HG03095 (cell line): ENCODE results near the gene CGA.
"Not testable (repeated sequence)": the region's sequence is repeated elsewhere in the genome, so short reads cannot be mapped to it uniquely, and the experiment has no call there.

Experiments used
- ATAC-seq: cut with Tn5 transposase; IDR thresholded peaks from one replicate; pipeline ENCODE4 v1.9.1; 2021; ENCODE audit warnings: moderate library complexity; ENCODE audit not compliant: unreplicated experiment

CGA gene

GRCh38 chr6:87095087-87095509 is at the start of gene CGA:
Gene CGA, minus strand, starts transcription at chr6:87095106. Its CDS starts 6,906 bp downstream, at chr6:87088200.
- ATAC-seq: no peak

DNA sequence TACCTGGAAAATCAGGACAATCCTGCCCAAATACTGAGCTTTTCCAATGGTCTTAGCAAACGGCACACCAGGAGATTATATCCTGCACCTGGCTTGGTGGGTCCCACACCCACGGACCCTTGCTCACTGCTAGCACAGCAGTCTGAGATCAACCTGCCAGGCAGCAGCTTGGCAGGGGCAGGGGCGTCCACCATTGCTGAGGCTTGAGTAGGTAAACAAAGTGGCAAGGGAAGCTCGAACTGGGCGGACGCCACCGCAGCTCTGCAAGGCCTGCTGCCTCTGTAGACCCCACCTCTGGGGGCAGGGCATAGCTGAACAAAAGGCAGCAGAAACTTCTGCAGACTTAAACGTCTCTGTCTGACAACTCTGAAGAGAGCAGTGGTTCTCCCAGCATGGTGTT is 45.0 kb upstream of the CGA start:
- not testable (repeated sequence) for ATAC-seq

- ATAC-seq: no peak
These were observed 44.3 kb upstream of the CGA start for GRCh38 chr6:87139236-87139635.

- ATAC-seq: no peak
These were observed 42.1 kb upstream of the CGA start for GRCh38 chr6:87136963-87137362.

GRCh38 chr6:87127737-87128136 is 32.8 kb upstream of the CGA start:
- no peak for ATAC-seq

DNA sequence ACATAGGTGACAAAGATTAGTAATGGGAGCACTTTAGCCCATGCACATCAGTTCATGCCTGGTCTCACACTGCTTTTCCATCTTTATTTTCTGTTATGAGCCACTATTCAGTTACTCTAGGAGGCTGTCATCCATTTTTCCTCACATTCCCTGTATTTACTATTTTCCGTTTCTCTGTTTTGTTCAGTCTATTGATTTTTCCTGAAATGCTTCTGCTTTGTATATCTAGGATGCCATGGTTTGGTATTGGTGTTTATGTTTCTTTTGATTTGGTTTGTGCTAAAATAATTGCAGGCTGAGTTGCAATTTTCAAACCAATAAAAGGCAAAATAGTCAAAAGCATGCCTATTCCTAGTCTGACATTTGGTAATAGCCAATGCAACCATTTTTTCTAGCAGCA is 31.6 kb upstream of the CGA start:
- ATAC-seq: no peak

DNA sequence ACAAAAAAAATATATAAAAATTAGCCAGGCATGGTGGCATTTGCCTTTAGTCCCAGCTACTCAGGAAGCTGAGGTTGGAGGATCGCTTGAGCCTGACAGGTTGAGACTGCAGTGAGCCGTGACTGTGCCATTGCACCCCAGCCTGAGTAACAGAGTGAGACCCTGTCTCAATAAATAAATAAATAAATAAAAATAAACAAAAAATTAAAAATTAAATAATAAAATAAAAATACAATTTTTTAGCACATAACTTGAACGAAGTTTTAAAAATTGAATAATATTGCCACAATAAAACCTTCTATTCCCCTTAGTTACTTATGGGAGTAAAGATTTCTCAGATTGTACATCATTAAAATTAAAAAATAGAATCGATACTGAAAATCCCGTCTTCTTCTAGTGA is 29.2 kb upstream of the CGA start:
- ATAC-seq: no peak

GRCh38 chr6:87122477-87122876 is 27.6 kb upstream of the CGA start:
- no peak for ATAC-seq

DNA sequence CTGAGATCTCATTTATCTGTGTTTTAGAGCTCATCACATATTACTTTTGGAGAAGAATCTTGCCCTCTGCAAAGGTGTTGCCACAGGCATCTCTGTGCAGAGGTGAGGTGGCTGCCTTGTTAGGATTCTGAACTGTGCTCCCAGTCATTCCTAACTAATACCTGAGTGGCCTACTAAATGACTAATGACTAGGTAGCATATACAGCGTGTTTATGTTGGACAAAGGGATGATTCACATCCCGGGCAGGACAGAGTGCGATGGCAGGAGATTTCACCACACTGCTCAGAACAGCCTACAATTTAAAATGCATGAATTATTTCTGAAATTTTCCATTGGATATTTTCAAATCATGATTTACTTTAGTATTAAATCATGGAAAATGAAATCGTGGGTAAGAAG is 23.1 kb upstream of the CGA start:
- ATAC-seq: no peak

DNA sequence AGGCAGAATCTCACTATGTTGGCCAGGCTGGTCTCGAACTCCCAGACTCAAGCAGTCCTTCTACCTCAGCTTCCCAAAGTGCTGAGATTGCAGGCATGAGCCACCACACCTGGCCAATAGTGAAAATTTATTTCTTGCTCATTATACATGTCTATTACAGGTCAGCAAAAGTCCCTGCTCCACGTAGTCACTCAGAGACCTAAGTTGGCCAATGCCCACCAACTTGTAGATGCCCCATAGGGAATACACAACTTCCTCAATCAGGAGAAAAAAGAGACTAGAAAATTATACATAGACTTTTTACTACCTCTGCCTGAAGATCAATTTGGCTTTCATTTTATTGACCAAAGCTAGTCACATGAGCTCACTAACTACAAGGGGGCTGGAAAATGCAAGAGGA is 22.0 kb upstream of the CGA start:
- no peak for ATAC-seq

- peak; percentile 92 for ATAC-seq
These were observed 20.7 kb upstream of the CGA start for GRCh38 chr6:87115402-87116135.

DNA sequence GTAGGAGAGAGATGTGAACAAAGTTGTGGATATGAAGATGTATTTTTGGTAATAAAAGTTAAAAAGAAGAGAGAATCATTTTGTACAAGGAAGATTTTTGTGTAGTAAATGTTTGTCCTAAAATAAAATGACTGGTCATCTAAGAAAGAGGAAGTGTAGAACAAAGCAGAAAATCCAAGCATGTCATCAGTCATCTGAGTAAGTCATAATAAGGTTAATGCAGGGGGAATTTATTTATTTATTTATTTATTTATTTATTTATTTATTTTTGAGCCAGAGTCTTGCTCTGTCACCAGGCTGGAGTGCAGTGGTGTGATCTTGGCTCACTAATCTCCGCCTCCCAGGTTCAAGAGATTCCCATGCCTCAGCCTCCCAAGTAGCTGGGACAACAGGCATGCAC is 15.7 kb upstream of the CGA start:
- no peak for ATAC-seq

DNA sequence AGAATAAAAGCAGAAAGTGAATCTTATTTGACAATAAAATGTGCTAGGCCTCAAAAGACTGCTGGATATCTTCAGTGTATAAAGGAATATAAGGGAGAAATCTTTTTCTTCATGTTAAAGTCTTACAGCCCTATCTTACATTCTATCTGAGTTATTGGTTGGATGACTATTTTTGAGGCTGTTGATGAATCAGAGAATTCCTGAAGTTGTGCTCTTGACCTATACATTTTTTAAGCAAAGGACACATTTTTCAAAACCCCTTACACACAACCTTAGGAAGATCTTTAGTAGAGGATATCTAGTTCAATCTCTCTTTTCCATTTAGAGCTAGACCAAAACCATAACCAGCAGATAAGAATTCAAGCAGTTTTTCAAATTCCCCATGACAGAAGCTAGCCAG is 10.9 kb upstream of the CGA start:
- no peak for ATAC-seq

DNA sequence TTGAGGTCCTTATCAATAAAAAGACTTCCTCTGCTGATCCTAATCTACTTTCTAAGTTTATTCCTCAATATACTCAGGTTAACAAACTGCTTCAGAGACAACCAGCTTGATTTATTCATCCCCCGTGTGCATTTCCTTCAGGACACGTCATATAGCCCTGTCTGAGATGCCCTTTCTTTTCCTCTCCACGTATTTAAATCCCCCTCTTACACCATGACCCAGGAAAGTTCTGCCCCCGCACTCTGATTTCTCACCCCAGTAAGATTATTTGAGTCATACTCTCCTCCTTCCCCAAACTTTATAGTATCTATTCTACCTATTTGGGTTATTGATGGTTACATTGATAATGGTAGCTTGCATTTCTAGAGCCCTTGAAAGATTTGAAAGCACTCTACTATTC is 9.8 kb upstream of the CGA start:
- no peak for ATAC-seq

GRCh38 chr6:87103977-87104601 is 9.2 kb upstream of the CGA start:
- no peak for ATAC-seq

DNA sequence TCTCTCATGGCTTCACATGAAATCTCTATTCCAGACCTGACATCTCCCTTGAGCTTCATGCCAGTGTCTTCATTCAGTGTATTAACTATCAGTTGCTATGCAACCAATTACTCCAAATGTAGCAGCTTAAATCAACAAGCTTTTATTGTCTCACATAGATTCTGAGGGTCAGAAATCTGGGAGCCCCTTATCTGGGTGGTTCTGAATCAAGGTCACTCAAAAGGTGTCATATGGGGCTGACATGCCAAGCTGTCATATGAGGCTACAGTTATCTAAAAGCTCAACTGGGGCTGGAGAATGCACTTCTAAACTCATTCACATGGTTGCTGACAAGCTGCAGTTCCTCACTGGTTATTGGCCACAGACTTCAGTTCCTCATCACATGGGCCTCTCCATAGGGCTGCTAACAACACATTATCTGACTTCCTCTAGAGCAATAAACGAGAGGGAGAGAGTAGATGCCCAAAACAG is 7.3 kb upstream of the CGA start:
- no peak for ATAC-seq

DNA sequence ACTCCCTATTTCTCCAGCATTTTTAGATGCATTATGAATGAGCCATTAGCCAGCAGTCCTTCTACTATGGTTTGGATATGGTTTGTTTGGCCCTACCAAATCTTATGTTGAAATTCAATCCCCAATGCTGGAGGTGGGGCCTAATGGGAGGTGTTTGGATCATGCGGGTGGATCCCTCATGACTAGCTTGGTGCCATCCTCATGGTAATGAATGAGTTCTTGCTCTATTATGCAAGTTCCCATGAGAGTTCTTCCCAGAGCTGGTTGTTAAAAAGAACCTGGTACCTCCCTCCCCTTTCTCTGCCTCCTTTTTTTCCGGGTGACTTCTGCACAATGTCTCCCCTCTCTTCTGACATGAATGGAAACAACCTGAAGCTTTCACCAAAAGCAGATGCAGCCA is 6.2 kb upstream of the CGA start:
- ATAC-seq: no peak

- no peak for ATAC-seq
These were observed 5.3 kb upstream of the CGA start for GRCh38 chr6:87100216-87100615.

GRCh38 chr6:87099472-87099871 is 4.6 kb upstream of the CGA start:
- peak; percentile 76 for ATAC-seq

DNA sequence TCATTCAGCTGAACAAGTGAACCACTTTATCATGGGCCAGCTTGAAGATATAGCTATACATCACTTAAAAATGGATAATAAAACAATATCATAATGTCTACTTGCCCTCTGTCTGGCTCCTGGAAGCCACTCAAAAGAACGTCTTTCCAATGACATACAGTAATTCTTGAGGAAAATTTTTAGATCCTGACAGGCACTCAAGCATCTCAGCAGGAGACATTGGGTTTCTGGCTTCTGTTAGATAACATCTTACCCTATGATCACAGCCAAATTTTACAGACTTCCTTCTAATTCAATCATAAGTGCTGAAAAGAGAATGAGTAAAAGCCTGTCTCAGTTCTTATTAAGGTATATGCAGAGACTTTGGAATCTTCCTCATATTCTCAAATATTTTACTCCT is 330 bp downstream of the CGA start:
- no peak for ATAC-seq

- ATAC-seq: no peak
These were observed 1.3 kb downstream of the CGA start for GRCh38 chr6:87093651-87094050.

DNA sequence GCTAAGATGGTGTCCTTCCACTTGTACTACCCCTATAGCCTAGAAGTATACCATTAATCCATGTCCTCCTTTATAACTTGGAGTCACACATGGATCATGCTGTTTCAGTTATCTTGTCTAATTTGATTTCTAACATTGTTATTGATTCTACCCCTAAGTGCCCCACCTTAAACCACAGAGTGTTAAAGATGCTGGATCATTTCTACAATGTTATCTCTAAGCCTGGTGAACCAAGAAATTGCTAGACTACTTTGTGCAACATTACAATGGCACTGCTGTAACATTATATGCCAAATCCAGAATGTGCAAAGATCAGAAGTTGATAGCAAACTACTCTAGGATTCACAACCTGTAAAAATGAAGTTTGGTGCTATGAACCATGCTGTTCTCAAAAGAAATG is 1.7 kb downstream of the CGA start:
- ATAC-seq: no peak

DNA sequence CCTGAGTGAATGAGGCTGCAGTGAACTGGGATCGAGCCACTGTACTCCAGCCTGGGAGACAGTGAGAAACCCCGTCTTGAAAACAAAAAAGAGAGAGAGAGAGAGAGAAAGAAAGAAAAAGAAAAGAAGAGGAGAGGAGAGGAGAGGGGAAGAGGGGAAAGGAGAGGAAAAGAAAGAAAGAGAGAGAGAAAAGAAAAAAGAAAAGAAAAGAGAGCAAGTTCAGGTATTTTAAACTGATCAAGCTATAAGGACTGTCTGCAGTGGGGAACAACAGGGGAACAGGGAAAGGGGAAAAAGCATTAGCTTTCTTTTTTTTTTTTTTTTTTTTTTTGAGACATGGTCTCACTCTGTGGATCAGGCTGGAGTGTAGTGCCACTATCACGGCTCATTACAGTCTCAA is 2.5 kb downstream of the CGA start:
- no peak for ATAC-seq
